ENCODE data around the gene PRRC2A.
A peak's percentile ranks its signal among the peaks of the same experiment; 100 is the strongest.

The PRRC2A gene

DNA sequence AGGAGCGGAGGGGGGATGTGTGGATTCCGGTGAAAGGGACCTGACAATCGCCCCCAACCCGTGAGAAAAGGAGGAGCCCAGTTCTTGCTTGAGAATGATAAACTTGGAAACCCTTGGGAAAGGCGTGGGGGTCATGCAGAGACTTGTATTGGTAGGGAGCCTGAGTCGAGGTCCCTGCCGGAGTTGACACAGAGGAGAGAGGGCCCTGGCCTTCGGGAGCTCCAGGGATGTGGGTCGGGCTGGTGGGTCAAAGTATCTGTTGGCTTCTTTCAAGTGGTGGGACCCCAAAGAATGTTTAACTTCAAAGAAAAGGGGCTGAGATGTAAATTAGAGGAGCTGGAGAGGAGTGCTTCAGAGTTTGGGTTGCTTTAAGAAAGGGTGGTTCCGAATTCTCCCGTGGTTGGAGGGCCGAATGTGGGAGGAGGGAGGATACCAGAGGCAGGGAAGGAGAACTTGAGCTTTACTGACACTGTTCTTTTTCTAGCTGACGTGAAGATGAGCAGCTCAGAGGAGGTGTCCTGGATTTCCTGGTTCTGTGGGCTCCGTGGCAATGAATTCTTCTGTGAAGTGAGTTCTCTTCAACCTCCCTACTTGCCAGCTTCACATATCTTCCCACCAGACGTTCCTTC is 45.9 kb downstream of the PRRC2A start:
- no peak for DNase-seq (ENCODE audit: low read depth)

DNA sequence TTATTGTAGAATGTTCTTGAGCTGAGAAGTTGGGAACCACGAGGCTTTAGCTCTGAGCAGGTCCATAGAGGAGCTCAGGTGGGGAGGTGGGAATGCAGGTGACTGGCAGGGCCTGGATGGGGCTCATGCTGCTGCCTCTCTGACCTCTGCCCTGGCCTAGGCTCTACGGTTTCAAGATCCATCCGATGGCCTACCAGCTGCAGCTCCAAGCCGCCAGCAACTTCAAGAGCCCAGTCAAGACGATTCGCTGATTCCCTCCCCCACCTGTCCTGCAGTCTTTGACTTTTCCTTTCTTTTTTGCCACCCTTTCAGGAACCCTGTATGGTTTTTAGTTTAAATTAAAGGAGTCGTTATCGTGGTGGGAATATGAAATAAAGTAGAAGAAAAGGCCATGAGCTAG is 49.2 kb downstream of the PRRC2A start, which contains the start of gene LY6G5B:
LY6G5B (plus strand) TSS at position 301 of the 400 bp plus-strand sequence. CDS start 975 bp downstream, outside the sequence.
- no peak for DNase-seq (ENCODE audit: low read depth)

- DNase-seq (ENCODE audit: low read depth) = no peak
Observed at GRCh38 chr6:31676322-31676903, 55.9 kb downstream of the PRRC2A start.

- no peak for DNase-seq (ENCODE audit: low read depth)
Observed at GRCh38 chr6:31676904-31677303, 56.4 kb downstream of the PRRC2A start.

DNA sequence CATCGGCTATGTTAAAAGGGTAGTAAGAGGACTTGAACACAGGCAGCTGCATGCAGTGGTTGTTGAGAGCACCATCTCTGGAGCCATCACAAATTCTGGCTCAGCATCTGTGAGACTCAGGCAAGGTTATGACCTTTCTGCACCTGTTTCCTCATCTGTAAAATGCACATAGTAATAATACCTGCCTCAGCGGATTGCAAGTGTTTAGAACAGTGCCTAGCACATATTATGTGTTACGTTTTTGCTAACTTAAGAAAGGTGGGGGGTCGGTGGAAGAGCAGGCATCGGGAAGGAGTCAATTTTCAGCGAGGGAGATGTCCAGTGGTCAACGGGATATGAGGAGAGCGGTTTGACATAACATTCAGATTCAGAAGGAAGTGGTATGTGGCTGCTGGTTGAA is 57.4 kb downstream of the PRRC2A start:
- DNase-seq (ENCODE audit: low read depth) = no peak

GRCh38 chr6:31680226-31681134 is 60.0 kb downstream of the PRRC2A start, which contains the start of gene LY6G5C:
Gene LY6G5C (minus strand): TSS chr6:31681067. CDS start chr6:31680373, 694 bp downstream.
- DNase-seq (ENCODE audit: low read depth) = peak; percentile 49

GRCh38 chr6:31681135-31681671 is 60.7 kb downstream of the PRRC2A start:
- no peak for DNase-seq (ENCODE audit: low read depth)

DNA sequence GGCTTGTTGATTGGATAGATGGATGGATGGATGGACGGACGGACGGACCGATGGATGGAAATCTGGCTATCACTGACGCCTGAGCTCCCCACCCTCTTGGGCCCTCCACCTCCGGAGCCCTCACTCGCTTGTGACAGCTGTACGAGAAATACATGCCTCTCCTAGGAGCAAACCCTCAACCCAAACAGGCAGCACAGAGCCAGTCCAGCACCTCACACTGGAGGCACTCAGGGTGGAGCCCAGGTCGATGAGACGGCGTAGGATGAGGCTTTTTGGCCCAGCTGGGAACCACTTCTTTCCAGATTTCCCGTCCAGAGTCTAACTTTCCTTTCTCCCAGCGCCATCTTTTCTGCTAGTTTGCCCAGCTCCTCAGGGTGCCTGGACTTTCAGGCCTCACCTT is 63.1 kb downstream of the PRRC2A start:
- no peak for DNase-seq (ENCODE audit: low read depth)

GRCh38 chr6:31686483-31686882 is 66.0 kb downstream of the PRRC2A start:
- DNase-seq (ENCODE audit: low read depth) = no peak

- no peak for DNase-seq (ENCODE audit: low read depth)
Observed at GRCh38 chr6:31687321-31687720, 66.8 kb downstream of the PRRC2A start.

Measured in stimulated activated CD8-positive, alpha-beta memory T cell treated with anti-CD3 and anti-CD28 coated beads, Interleukin-12 subunit alpha, Interleukin-12 subunit beta, amount 100 ng/mL, for 1 hour (primary cell).